ENCODE measurements around the gene SLC25A6. TPM values are rescaled to one million over a fixed set of nuclear protein-coding genes. Genes with fewer than 3 reads are reported as not detected.

Gene SLC25A6
- total RNA-seq, 2 donors from 2014 or later = 109 to 157 TPM

DNA sequence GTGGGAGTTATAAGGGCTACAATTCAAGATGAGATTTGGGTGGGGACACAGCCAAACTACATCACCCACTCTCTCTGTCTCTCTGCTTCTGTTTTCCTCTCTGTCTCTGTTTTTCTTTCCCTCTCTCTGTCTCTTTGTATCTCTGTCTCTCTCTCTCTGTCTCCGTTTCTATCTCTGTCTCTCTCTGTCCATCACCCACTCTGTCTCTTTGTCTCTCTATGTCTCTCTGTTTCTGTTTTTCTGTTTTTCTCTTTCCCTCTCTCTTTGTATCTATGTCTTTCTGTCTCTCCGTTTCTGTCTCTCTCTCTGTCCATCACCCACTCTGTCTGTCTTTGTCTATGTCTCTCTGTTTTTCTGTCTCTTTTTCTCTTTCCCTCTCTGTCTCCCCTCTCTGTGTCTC lies 30.0 kb downstream of the SLC25A6 start:
- TF ChIP-seq, protein P1, sequence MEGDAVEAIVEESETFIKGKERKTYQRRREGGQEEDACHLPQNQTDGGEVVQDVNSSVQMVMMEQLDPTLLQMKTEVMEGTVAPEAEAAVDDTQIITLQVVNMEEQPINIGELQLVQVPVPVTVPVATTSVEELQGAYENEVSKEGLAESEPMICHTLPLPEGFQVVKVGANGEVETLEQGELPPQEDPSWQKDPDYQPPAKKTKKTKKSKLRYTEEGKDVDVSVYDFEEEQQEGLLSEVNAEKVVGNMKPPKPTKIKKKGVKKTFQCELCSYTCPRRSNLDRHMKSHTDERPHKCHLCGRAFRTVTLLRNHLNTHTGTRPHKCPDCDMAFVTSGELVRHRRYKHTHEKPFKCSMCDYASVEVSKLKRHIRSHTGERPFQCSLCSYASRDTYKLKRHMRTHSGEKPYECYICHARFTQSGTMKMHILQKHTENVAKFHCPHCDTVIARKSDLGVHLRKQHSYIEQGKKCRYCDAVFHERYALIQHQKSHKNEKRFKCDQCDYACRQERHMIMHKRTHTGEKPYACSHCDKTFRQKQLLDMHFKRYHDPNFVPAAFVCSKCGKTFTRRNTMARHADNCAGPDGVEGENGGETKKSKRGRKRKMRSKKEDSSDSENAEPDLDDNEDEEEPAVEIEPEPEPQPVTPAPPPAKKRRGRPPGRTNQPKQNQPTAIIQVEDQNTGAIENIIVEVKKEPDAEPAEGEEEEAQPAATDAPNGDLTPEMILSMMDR (IDR thresholded peaks at IDR 0.05) = no peak

DNA sequence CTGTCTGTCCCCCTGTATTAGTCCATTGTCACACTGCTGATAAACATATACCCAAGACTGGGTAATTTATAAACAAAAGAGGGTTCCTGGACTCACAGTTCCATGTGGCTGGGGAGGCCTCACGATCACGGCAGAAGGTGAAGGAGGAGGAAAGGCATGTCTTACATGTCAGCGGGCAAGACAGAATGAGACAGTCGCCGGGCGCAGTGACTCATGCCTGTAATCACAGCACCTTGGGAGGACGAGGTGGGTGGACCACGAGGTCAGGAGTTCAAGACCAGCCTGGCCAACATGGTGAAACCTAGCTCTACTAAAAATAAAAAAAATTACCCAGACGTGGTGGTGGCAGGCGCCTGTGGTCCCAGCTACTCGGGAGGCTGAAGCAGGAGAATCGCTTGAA lies 30.6 kb downstream of the SLC25A6 start:
- no peak for DNase-seq (ENCODE audit: low spot score)
- Histone ChIP-seq H3K9me3 (peaks cover 6 to 9% of the 10 kb centered on the region in 2 donors), H3K27me3 (no peaks in the 10 kb centered on the region), H3K36me3 (peaks cover 18% of the 10 kb centered on the region), H3K4me1 (no peaks in the 10 kb centered on the region), H3K27ac (no peak overlapping the region), H3K4me3 (no peak overlapping the region)
- TF ChIP-seq, protein P1 (IDR thresholded peaks at IDR 0.05) = no peak

More for the DNA sequence above, 30.0 kb downstream of the SLC25A6 start:
- DNase-seq (ENCODE audit: low spot score) = no peak
- Histone ChIP-seq H3K4me3 (no peak overlapping the region), H3K27me3 (no peaks in the 10 kb centered on the region), H3K27ac (no peak overlapping the region), H3K4me1 (no peaks in the 10 kb centered on the region), H3K36me3 (peaks cover 18% of the 10 kb centered on the region), H3K9me3 (peaks cover 6 to 9% of the 10 kb centered on the region in 2 donors)

DNA sequence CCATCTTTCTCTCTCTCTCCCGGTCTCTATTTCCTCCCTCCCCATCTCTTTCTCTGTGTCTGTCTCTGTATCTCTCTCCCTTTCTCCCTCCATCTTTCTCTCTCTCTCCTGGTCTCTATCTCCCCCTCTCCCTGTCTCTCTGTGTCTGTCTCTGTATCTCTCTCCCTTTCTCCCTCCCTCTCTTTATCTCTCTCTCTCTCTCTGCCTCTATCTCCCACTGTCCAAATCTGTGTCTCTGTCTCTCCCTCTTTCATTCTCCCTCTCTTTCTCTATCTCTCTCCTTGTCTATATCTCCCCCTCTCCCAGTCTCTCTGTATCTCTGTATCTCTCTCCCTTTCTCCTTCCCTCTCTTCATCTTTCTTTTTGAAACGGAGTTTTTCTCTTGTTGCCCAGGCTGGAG lies 31.7 kb downstream of the SLC25A6 start:
- Histone ChIP-seq H3K27ac (no peak overlapping the region), H3K9me3 (peaks cover 6 to 9% of the 10 kb centered on the region in 2 donors), H3K36me3 (peaks cover 18% of the 10 kb centered on the region), H3K4me3 (no peak overlapping the region), H3K27me3 (no peaks in the 10 kb centered on the region), H3K4me1 (no peaks in the 10 kb centered on the region)
- DNase-seq (ENCODE audit: low spot score) = no peak
- TF ChIP-seq, protein P1 (IDR thresholded peaks at IDR 0.05) = no peak

DNA sequence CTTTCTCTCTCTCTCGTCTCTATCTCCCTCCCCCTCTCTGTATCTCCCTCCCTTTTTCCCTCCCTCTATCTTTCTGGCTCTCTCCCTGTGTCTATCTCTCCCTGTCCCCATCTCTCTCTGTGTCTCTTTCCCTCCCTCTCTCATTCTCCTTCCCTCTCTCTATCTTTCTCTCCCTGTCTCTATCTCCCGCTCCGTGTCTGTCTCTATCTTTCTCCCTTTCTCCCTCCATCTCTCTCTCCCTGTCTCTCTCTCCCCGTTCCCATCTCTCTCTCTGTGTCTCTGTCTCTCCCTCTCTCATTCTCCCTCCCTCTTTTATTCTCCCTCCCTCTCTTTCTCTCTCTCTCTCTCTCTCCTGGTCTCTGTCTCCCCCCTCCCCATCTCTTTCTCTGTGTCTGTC lies 32.4 kb downstream of the SLC25A6 start:
- no peak overlapping the region for H3K27ac ChIP-seq
- peaks cover 12% of the 10 kb centered on the region for H3K36me3 ChIP-seq
- no peaks in the 10 kb centered on the region for H3K27me3 ChIP-seq
- H3K9me3 ChIP-seq = peaks cover 6 to 9% of the 10 kb centered on the region in 2 donors
- TF ChIP-seq, protein P1 (IDR thresholded peaks at IDR 0.05) = no peak
- no peaks in the 10 kb centered on the region for H3K4me1 ChIP-seq
- no peak for DNase-seq (ENCODE audit: low spot score)
- no peak overlapping the region for H3K4me3 ChIP-seq

DNA sequence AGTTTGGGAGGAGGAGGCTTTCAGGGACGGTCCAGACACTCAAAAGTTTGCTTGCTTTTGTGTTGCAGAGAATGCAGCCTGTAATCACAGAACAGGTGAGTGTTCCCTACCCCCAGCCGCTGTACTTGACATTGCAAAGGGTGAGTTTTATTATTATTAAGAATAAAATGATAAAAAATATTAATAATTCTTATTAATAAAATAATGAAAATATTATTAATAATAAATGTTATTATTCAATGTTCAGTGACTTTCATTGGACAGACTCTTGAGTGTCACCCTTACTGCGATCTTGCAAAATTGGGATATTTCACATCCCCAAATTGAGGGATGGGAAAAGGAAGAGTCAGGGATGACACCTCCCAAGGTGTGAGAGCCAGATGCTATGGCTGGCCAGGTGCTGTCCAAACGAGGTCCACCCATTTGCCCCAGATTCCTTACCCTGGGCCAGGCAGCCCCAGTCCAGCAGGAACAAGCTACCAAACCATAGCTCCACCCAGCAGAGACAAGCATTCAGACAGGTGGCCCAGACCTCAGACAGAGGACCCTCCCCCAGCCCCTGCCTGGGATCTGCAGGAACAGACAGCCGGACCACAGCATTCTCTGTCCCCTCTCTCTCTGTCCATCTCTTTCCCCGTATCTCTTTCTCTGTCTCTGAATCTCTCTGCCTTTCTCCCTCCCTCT lies 33.0 kb downstream of the SLC25A6 start:
- H3K27me3 ChIP-seq = no peaks in the 10 kb centered on the region
- TF ChIP-seq, protein P1 (IDR thresholded peaks at IDR 0.05) = no peak
- H3K4me1 ChIP-seq = no peaks in the 10 kb centered on the region
- peaks cover 6 to 9% of the 10 kb centered on the region in 2 donors for H3K9me3 ChIP-seq
- DNase-seq (ENCODE audit: low spot score) = no peak
- H3K27ac ChIP-seq = no peak overlapping the region
- H3K4me3 ChIP-seq = no peak overlapping the region
- peaks cover 12% of the 10 kb centered on the region for H3K36me3 ChIP-seq

DNA sequence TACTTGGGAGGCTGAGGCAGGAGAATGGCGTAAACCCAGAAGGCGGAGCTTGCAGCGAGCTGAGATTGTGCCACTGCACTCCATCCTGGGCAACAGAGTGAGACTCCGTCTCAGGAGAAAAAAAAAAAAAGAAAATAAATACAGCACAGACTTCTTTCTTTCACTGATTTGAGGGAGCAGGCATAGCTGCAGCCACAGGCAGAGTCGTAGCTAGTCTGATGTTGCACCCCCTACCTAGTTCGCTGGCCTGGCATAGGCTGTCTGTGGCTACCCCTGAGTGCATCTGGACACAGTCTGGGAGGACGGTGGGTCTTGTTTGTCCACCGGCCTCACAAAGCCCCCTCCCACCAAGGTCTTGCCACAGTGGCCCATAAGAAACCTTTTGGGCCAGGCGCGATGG lies 33.9 kb downstream of the SLC25A6 start:
- no peak overlapping the region for H3K27ac ChIP-seq
- H3K4me1 ChIP-seq = no peaks in the 10 kb centered on the region
- H3K27me3 ChIP-seq = no peaks in the 10 kb centered on the region
- H3K9me3 ChIP-seq = peaks cover 6 to 9% of the 10 kb centered on the region in 2 donors
- peaks cover 12% of the 10 kb centered on the region for H3K36me3 ChIP-seq
- TF ChIP-seq, protein P1 (IDR thresholded peaks at IDR 0.05) = no peak
- DNase-seq (ENCODE audit: low spot score) = no peak
- no peak overlapping the region for H3K4me3 ChIP-seq

Data from right atrium auricular region (tissue), 2 donors.